Spleen (tissue), 11 donors: ENCODE data around the gene TPH1. TPM values are rescaled to one million over a fixed set of nuclear protein-coding genes. Genes with fewer than 3 reads are reported as not detected.
"Not testable (repeated sequence)": the region's sequence is repeated elsewhere in the genome, so short reads cannot be mapped to it uniquely, and the experiment has no call there.

Experiments used
- DNase-seq: peaks from one replicate; pipeline ENCODE4 v3.0.0-alpha.2; 2020
- H3K27ac ChIP-seq, 8 donors: fragments of 200-600 bp; sonication (generic) in 7 of 8; 1 replicate in 4 of 8; 2 replicates in 4 of 8; pipeline versions ENCODE4 v1.5.0 to v1.8.0; 2016 to 2021; ENCODE audit warnings: inconsistent platforms in 4 of 8, mild to moderate bottlenecking in 4 of 8, moderate library complexity in 1 of 8
- H3K27me3 ChIP-seq, 7 donors: fragments of 200-600 bp; sonication (generic) in 6 of 7; replicated peaks in 1 of 7; 1 replicate in 4 of 7; 2 replicates in 3 of 7; pipeline versions ENCODE4 v1.5.0 to v1.8.0; 2016 to 2021; ENCODE audit warnings: inconsistent platforms in 3 of 7, mild to moderate bottlenecking in 1 of 7
- H3K36me3 ChIP-seq, 6 donors: fragments of 200-600 bp; sonication (generic) in 5 of 6; 1 replicate in 4 of 6; 2 replicates in 2 of 6; pipeline versions ENCODE4 v1.5.0 to v1.8.0; 2016 to 2021; ENCODE audit warnings: inconsistent platforms in 2 of 6
- H3K4me1 ChIP-seq, 6 donors: fragments of 200-600 bp; sonication (generic) in 5 of 6; 1 replicate in 3 of 6; 2 replicates in 3 of 6; pipeline versions ENCODE4 v1.5.0 to v1.8.0; 2016 to 2021; ENCODE audit warnings: inconsistent platforms in 3 of 6
- H3K4me3 ChIP-seq, 8 donors: fragments of 200-600 bp; sonication (generic) in 7 of 8; 1 replicate in 4 of 8; 2 replicates in 4 of 8; pipeline versions ENCODE4 v1.5.0 to v1.8.0; 2016 to 2021; ENCODE audit warnings: inconsistent platforms in 4 of 8, mild to moderate bottlenecking in 4 of 8, moderate library complexity in 2 of 8
- H3K9me3 ChIP-seq, 8 donors: fragments of 200-600 bp; sonication (generic) in 7 of 8; 1 replicate in 4 of 8; 2 replicates in 4 of 8; pipeline versions ENCODE4 v1.5.0 to v1.8.0; 2016 to 2021; ENCODE audit warnings: inconsistent platforms in 4 of 8
- CTCF ChIP-seq, 11 experiments: fragments of 200-600 bp in 7 of 11; fragments of 450-650 bp in 4 of 11; sonication (generic) in 4 of 11; IDR thresholded peaks in 8 of 11; conservative IDR thresholded peaks in 3 of 11; 1 replicate in 7 of 11; 2 replicates in 4 of 11; pipeline versions ENCODE4 v1.4.0 to v1.8.0; 2016 to 2021; ENCODE audit warnings: antibody characterized with exemption in 11 of 11, inconsistent platforms in 4 of 11, mild to moderate bottlenecking in 1 of 11
- POLR2A ChIP-seq, 3 donors: fragments of 450-650 bp; IDR thresholded peaks; one replicate each; pipeline ENCODE4 v1.5.1; 2017; ENCODE audit warnings: antibody characterized with exemption in 3 of 3, mild to moderate bottlenecking in 1 of 3
- POLR2AphosphoS5 ChIP-seq, 3 donors: sonication (generic); formaldehyde crosslinking; IDR thresholded peaks; one replicate each; pipeline ENCODE4 v1.5.1; 2017; ENCODE audit warnings: antibody characterized with exemption in 3 of 3
- WGBS, 5 donors: extraction: QIAGEN DNeasy Blood & Tissue Kit in 3 of 5; methylation state at CpG; one replicate each; pipeline versions ENCODE4 v1.1.5 to v1.1.7; 2013 to 2018; 5-methylcytosine and 5-hydroxymethylcytosine counted together
- intact Hi-C: fragments of 100-400 bp; cut with DNase I; formaldehyde crosslinking; loops from one replicate; pipeline ENCODE4 v1.15.0; 2023; ENCODE audit warnings: low total_unique reads
- polyA plus RNA-seq, 3 donors: library from polyadenylated mRNA; stranded (reverse); fragments of 200-250 nt; gene quantifications; one replicate each; pipeline ENCODE4 v1.2.1, GENCODE V29; 2013
- total RNA-seq, 7 donors: library from RNA; depleted of rRNA in 3 of 7; stranded (reverse); fragments of >200 nt in 3 of 7; fragmentation: NEBNext Ultra II Directional in 4 of 7; extraction: Animal tissue kit (Norgen Biotek cat#: 25700) in 4 of 7; gene quantifications; one replicate each; pipeline versions ENCODE4 v1.1.0 to v1.2.1, GENCODE V29; 2016 to 2021
- donor health status: healthy with polysubstance abuse.
- donor health status: DM: no; HTN: no; CAD: no; lungs with moderate emphysema.
- donor health status: DM: no; HTN: no; CAD: no.
- donor health status: Bipolar disorder and iron deficiency.
- donor health status: healthy.
- donor health status: DM: no; HTN: no; CAD: no.
- donor health status: DM: yes; HTN: yes; CAD: no.

Gene TPH1
- total and polyA plus RNA-seq, 10 donors: 0.21 to 1.9 (median 0.88) TPM

DNA sequence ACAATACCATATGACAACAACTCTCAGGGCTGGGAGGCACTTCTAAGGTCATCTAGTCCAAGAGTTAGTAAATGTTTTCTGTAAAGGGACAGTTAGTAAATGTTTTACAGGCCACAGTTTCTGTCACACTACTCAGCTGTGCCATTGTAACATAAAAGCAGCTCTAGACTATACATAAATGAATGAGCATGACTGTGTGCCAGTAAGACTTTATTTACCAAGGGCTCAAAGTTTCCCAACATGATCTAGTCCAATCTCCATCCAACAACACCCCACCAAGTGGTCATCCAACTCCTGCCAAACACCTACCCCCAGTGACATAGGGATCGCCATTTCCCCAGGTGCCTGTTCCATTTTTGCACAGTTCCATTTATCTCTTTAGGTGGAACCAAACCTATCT lies 45.3 kb downstream of the TPH1 start:
- WGBS, 5 donors: 93 to 100% (median 96%) methylated on average over 1 of the region's 1 CpG
- Histone ChIP-seq H3K4me3 (no peak overlapping the region), H3K36me3 (peaks cover 3 to 99% (median 64%) of the 10 kb centered on the region in 6 donors), H3K27ac (no peak overlapping the region), H3K9me3 (no peaks in the 10 kb centered on the region), H3K27me3 (no peaks in the 10 kb centered on the region), H3K4me1 (no peaks in the 10 kb centered on the region)
- TF ChIP-seq POLR2A (IDR thresholded peaks at IDR 0.05): no peak
- no peak for TF ChIP-seq POLR2AphosphoS5 (IDR thresholded peaks at IDR 0.05)
- no peak for TF ChIP-seq CTCF (IDR thresholded peaks at IDR 0.05 in 8 of 11, conservative IDR thresholded peaks at IDR 0.05 in 3 of 11)
- no peak for DNase-seq
- intact Hi-C loops: no loop called here

GRCh38 chr11:18000128-18000527 lies 45.9 kb downstream of the TPH1 start:
- H3K4me3 ChIP-seq, H3K27me3 ChIP-seq, DNase-seq, H3K4me1 ChIP-seq, H3K27ac ChIP-seq, H3K9me3 ChIP-seq, intact Hi-C loops: not testable (repeated sequence)
- peaks cover 3 to 99% (median 66%) of the 10 kb centered on the region in 6 donors for H3K36me3 ChIP-seq
- 97 to 98% (median 98%) methylated on average over 4 of the region's 4 CpGs for WGBS, 5 donors

Other genes with a start within 250 kb of the TPH1 start
- gene SERGEF, start 33.2 kb downstream of the TPH1 start, total RNA-seq: 10 to 100 TPM; 29.0 to 43.9 (median 35.9) TPM
- 10 to 100 TPM; 46.6 to 55.5 (median 55.1) TPM for gene SERGEF, start 33.2 kb downstream of the TPH1 start, polyA plus RNA-seq
- 10 to 100 TPM; 13.4 to 26.9 (median 15.5) TPM for gene SAAL1, start 59.8 kb upstream of the TPH1 start, total RNA-seq
- 10 to 100 TPM; 12.7 to 17.5 (median 12.9) TPM for gene SAAL1, start 59.8 kb upstream of the TPH1 start, polyA plus RNA-seq
- not detected for gene MRGPRX3, start 86.3 kb upstream of the TPH1 start, total RNA-seq
- not detected for gene MRGPRX3, start 86.3 kb upstream of the TPH1 start, polyA plus RNA-seq
- not detected for gene MRGPRX4, start 126.6 kb upstream of the TPH1 start, total RNA-seq
- gene MRGPRX4, start 126.6 kb upstream of the TPH1 start, polyA plus RNA-seq: not detected
- gene SAA4, start 190.5 kb upstream of the TPH1 start, total RNA-seq: not detected
- gene SAA4, start 190.5 kb upstream of the TPH1 start, polyA plus RNA-seq: under 1 TPM in 1 of 3 donors, not detected in 2; 0.22 TPM
- 1 to 10 TPM in 1 of 7 donors, under 1 TPM in 1, not detected in 5; 0.49 to 3.2 TPM for gene SAA2, start 202.4 kb upstream of the TPH1 start, total RNA-seq
- gene SAA2, start 202.4 kb upstream of the TPH1 start, polyA plus RNA-seq: 10 to 100 TPM in 1 of 3 donors, under 1 TPM in 2; 0.19 to 13.1 (median 0.50) TPM
- gene SAA1, start 220.0 kb upstream of the TPH1 start, total RNA-seq: 1 to 10 TPM in 5 of 7 donors, not detected in 2; 1.0 to 5.6 (median 2.7) TPM
- 10 to 100 TPM in 2 of 3 donors, 1 to 10 TPM in 1; 5.4 to 84.3 (median 69.3) TPM for gene SAA1, start 220.0 kb upstream of the TPH1 start, polyA plus RNA-seq